ENCODE results near the gene SCAMP5.
A peak's percentile ranks its signal among the peaks of the same experiment; 100 is the strongest.

The SCAMP5 gene

GRCh38 chr15:75023872-75024636 lies 28.7 kb downstream of the SCAMP5 start:
- DNase-seq: no peak

- no peak for DNase-seq
These were observed 29.7 kb downstream of the SCAMP5 start for GRCh38 chr15:75025107-75025506.

GRCh38 chr15:75025548-75026260 lies 30.3 kb downstream of the SCAMP5 start:
- no peak for DNase-seq

GRCh38 chr15:75027551-75027950 lies 32.2 kb downstream of the SCAMP5 start:
- no peak for DNase-seq

GRCh38 chr15:75028991-75029377 lies 33.6 kb downstream of the SCAMP5 start:
- no peak for DNase-seq

- peak; percentile 81 for DNase-seq
These were observed 34.1 kb downstream of the SCAMP5 start for GRCh38 chr15:75029378-75030022.

GRCh38 chr15:75030023-75030413 lies 34.7 kb downstream of the SCAMP5 start:
- no peak for DNase-seq

GRCh38 chr15:75030424-75030823 lies 35.1 kb downstream of the SCAMP5 start:
- no peak for DNase-seq

- DNase-seq: no peak
These were observed 36.5 kb downstream of the SCAMP5 start for GRCh38 chr15:75031848-75032247.

GRCh38 chr15:75032395-75032794 lies 37.0 kb downstream of the SCAMP5 start:
- DNase-seq: no peak

GRCh38 chr15:75033809-75034208 lies 38.4 kb downstream of the SCAMP5 start:
- no peak for DNase-seq

GRCh38 chr15:75034615-75035014 lies 39.3 kb downstream of the SCAMP5 start:
- no peak for DNase-seq

- no peak for DNase-seq
These were observed 40.9 kb downstream of the SCAMP5 start for GRCh38 chr15:75036212-75036616.

- no peak for DNase-seq
These were observed 42.3 kb downstream of the SCAMP5 start for GRCh38 chr15:75037685-75038084.

- DNase-seq: no peak
These were observed 42.9 kb downstream of the SCAMP5 start for GRCh38 chr15:75038231-75038630.

GRCh38 chr15:75042730-75043508 lies 47.6 kb downstream of the SCAMP5 start:
- DNase-seq: no peak

- DNase-seq: peak; percentile 89
These were observed 48.3 kb downstream of the SCAMP5 start for GRCh38 chr15:75043509-75044257.

- DNase-seq: no peak
These were observed 49.0 kb downstream of the SCAMP5 start for GRCh38 chr15:75044258-75044878.

- no peak for DNase-seq
These were observed 50.1 kb downstream of the SCAMP5 start for GRCh38 chr15:75045332-75046015.

GRCh38 chr15:75048394-75048793 lies 53.0 kb downstream of the SCAMP5 start:
- DNase-seq: no peak

- DNase-seq: no peak
These were observed 54.0 kb downstream of the SCAMP5 start for GRCh38 chr15:75049392-75049791.
